ENCODE data around the gene ENDOU.

GRCh38 chr12:47698631-47699030 is 26.7 kb downstream of the ENDOU start:
- TF ChIP-seq CTCF (conservative IDR thresholded peaks at IDR 0.05; ENCODE audit: low read depth, low read length) (no peak), EZH2 (IDR thresholded peaks at IDR 0.05; ENCODE audit: low read length, unreplicated experiment) (no peak)

Measured in PC-3 (cell line).